GM21423 (cell line): ENCODE measurements around the gene CAPN1.

Experiments
- ATAC-seq: cut with Tn5 transposase; IDR thresholded peaks from one replicate; pipeline ENCODE4 v1.9.1; 2021; ENCODE audit warnings: mild to moderate bottlenecking, moderate library complexity; ENCODE audit not compliant: unreplicated experiment

The CAPN1 gene

DNA sequence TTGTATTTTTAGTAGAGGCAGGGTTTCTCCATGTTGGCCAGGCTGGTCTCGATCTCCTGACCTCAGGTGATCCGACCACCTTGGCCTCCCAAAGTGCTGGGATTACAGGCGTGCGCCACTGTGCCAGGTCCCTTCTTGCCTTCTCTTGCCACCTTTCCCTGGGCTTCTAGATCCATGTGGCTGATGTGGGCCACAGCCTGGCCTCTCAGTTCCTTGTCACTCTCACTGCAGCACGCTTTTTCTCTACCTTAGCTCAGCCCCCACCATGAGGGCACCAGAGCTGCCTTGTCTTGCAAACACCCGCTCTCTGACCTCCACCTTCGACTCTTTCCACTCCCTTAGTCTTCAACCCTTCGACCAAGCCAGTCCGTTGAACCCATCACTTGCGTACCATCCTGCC is 7.5 kb downstream of the CAPN1 start:
- no peak for ATAC-seq

DNA sequence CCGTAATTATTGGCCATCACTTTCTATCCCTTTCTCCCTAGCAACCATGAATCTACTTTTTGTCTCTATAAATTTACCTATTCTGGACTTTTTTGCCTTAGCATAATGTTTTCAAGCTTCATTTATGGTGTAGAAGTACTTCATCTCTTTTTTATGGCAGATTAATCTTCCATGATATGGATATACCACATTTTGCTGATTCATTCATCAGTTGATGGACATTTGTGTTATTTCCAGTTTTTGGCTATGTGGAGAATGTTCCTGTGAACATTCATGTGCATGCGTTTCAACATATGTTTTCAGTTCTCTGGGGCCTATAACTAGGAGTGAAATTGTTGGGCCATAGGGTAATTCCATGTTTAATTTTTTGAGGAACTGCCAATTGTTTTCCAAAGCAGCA is 12.8 kb downstream of the CAPN1 start:
- no peak for ATAC-seq

- no peak for ATAC-seq
Observed at GRCh38 chr11:65204143-65204542, 22.4 kb downstream of the CAPN1 start.

DNA sequence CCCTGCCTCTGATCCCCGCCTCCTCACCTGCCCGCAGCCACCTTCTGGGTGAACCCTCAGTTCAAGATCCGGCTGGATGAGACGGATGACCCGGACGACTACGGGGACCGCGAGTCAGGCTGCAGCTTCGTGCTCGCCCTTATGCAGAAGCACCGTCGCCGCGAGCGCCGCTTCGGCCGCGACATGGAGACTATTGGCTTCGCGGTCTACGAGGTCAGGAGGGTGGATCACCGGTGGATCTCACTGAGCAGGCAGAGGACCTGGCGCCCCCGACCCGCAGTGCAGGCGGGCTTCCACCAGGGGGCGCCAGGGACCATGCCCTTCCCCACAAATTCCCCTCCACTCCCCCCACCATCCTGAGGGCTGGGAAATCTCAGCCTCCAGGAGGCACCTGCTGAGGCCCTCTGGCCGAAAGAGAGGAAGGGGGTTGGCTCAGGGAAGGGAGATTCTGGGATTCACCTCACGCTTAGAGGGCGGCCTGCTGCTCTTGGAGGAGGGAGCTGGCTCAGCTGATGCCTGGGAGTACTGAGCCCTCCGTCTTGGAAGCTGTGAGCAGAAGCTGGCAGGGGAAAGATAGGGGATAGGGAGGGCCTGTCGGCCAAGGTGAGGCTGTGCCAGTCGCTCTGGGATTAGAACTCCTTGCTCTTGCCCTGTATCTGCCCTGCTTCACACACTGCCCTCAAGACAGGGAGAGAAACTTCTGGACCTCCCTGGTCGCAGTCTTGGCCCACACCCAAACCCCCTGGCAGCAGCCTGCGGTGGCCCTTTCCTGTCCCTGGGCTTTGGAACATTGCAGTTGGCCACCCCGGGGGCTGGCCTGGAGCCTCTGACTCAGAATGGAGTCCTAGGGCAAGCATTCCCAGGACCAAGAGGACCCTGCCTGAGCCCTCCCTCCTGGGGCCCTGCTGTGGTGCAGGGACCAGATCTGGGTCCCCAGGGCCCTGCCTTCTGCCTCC is 23.2 kb downstream of the CAPN1 start:
- no peak for ATAC-seq

DNA sequence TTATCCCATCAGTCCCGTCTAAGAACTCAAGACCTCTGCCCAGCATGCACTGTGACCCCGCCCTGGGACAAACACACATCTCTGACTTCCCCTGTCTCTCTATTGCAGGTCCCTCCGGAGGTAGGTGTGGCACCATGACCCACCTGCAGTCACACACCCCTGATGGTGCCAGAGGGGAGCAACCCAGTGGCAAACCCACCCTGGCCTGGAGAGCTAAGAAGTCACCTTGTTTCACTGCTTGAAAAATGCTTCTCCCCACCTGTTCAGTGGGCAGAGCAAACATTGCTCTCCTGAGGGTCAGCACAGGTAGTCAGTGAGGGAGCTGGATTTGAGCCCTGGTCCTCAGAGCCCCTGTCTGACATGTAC is 23.9 kb downstream of the CAPN1 start:
- no peak for ATAC-seq

DNA sequence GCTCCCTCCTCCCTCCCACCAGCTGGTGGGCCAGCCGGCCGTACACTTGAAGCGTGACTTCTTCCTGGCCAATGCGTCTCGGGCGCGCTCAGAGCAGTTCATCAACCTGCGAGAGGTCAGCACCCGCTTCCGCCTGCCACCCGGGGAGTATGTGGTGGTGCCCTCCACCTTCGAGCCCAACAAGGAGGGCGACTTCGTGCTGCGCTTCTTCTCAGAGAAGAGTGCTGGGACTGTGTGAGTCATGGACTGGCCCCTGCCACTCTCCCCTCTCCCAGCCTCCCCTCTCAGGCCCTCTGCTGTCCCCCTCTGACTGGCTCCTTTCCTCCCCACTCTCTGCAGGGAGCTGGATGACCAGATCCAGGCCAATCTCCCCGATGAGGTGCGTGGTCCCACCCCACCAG is 24.7 kb downstream of the CAPN1 start:
- ATAC-seq = no peak

- ATAC-seq = no peak
Observed at GRCh38 chr11:65206901-65207300, 25.2 kb downstream of the CAPN1 start.

DNA sequence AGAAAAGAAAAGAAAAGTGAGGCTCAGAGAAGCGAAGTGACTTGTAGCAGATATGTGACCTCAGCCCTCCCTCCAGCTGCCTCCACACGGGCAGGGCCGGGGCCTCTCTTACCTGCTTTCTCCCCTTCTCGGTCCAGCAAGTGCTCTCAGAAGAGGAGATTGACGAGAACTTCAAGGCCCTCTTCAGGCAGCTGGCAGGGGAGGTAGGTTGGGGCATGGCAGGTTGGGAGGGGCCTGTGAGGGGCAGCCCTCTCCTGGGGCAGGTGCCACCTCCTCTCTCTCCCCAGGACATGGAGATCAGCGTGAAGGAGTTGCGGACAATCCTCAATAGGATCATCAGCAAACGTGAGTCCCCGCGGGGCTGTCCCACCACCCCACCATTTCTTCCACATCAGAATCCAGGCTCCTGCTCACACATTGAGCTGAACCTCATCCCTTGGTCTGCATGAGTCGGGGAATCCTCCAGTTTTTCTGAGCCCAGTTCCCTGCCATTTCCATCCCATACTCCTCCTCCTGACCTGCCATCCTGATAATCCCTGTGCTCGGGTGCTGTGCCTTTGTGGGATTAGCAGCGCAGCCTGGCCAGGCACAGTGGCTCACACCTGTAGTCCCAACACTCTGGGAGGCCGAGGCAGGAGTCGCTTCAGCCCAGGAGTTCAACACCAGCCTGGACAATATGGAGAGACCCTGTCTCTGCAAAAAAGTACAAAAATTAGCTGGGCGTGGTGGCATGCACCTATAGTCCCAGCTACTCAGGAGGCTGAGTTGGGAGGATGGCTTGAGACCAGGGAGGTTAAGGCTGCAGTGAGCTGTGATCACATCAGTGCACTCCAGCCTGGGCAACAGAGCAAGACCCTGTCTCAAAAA is 26.4 kb downstream of the CAPN1 start:
- ATAC-seq = no peak

- ATAC-seq = no peak
Observed at GRCh38 chr11:65208785-65209710, 27.3 kb downstream of the CAPN1 start.

- no peak for ATAC-seq
Observed at GRCh38 chr11:65209711-65210360, 28.1 kb downstream of the CAPN1 start.

DNA sequence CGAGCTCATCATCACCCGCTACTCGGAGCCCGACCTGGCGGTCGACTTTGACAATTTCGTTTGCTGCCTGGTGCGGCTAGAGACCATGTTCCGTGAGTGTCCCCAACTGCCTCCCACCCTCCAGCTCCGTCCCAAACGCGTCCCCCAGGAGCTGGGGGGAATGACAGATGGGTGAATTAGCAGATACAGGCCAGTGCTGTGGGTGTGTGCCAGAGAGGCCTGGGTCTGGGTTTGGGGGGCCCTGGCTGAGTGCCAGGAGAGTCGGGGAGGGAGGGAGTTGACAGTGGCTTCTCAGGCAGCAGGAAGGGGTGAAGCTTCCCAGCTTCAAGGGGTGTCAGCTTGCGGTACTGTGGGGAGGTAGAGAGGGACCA is 28.6 kb downstream of the CAPN1 start:
- no peak for ATAC-seq

DNA sequence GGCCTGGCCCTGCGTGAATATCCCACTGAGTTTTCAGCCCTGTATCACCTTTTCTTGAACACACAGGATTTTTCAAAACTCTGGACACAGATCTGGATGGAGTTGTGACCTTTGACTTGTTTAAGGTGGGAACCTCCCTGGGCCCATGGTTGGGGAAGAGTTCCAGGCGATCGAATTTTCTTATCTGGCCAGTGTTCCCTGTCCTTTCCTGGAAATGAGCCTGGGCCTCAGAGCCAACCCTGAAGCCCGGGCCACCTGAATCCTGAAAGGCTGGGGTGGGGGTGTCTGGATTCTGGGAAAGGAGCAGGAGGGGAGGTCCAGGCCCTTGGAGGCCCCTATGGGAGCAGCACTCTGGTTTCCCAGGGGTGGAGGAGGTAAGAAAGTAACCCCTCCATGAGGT is 29.0 kb downstream of the CAPN1 start:
- no peak for ATAC-seq

DNA sequence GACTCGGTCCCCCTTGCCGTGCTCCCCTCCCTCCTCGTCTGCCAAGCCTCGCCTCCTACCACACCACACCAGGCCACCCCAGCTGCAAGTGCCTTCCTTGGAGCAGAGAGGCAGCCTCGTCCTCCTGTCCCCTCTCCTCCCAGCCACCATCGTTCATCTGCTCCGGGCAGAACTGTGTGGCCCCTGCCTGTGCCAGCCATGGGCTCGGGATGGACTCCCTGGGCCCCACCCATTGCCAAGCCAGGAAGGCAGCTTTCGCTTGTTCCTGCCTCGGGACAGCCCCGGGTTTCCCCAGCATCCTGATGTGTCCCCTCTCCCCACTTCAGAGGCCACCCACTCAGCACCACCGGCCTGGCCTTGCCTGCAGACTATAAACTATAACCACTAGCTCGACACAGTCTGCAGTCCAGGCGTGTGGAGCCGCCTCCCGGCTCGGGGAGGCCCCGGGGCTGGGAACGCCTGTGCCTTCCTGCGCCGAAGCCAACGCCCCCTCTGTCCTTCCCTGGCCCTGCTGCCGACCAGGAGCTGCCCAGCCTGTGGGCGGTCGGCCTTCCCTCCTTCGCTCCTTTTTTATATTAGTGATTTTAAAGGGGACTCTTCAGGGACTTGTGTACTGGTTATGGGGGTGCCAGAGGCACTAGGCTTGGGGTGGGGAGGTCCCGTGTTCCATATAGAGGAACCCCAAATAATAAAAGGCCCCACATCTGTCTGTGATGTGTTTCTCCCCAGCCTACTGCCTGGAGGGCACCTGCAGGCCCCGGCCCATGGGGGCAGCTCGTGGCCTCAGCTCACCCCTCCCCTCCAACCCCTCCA is 29.8 kb downstream of the CAPN1 start:
- ATAC-seq = no peak

DNA sequence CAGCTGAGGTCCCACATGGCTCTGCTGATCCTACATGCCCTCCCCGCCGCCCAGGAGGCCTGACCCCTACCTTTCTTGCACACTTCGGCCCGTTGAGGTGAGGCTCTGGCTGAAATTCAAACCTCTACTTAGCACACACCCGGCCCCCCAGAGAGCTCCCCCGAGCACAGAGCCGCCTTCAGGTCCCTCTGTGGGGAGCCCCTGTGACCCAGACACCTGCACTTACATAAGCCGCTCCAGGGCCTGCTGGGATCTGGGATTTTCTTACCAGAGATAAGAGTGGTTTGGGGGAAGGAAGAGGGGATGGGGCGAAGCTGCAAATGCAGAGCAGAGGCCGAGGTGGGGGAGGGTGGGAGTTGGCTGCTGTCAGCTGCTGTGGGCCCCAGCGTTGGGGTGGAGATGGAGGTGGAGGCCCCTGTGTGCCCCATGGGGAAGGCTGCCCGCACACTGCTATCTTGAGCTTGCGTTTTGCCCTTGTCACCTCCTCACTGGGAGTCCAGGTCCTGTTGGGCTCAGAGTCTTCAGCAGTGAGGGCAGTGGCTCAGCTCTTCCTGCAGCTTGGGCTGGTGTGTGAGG is 30.6 kb downstream of the CAPN1 start:
- ATAC-seq = no peak

DNA sequence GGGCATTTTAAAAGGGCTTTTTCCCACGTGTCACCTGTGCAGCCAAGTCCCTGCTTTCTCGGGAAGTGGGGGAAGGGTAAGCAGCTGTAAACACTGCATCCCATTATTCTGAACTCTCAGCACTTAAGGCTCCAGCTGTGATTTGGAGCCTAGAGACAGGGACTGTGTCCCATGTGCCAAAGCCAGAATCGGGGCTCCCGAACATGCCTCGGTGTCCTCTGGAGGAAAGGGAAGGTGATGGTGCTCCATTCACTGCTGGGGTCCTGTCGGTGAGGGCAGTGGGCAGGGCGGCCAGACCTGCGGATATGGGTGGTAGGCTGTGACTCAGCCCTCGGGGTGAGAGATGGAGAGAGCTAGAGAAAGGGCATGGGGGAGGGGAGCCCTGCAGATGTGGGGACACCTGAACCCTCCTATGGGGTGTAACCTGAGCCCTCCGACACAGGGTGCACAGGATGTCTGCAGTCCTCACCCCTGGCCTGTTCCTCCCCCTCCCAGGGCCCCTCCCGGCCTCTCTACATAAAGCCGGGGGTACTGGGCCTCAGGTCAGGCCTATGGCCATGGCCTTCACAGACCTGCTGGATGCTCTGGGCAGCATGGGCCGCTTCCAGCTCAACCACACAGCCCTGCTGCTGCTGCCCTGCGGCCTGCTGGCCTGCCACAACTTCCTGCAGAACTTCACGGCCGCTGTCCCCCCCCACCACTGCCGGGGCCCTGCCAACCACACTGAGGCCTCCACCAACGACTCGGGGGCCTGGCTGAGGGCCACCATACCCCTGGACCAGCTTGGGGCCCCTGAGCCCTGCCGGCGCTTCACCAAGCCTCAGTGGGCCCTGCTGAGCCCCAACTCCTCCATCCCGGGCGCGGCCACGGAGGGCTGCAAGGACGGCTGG is 31.8 kb downstream of the CAPN1 start:
- ATAC-seq = no peak

DNA sequence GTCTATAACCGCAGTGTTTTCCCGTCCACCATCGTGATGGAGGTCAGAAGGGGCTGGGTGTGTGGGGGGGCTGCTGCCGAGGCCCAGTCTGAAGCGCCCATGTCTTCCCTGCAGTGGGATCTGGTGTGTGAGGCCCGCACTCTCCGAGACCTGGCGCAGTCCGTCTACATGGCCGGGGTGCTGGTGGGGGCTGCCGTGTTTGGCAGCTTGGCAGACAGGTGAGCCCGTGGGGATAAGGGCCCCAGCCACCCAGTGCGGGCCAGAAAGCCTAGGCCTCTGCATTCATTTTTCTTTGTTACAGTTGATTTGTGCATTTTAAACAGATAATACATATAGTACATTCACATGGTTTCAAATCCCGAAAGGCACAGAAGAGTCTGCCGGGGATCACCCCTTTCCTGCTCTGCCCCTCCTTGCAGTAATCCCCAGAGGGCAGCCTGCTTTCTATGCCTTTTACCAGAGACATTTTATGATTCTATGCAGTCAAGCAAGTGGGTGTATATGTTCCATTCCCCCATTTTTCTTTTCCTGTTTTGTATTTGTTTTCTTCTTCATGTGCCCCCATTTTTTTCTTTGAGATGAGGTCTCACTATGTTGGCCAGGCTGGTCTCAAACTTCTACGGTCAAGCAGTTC is 32.6 kb downstream of the CAPN1 start:
- no peak for ATAC-seq

- ATAC-seq = no peak
Observed at GRCh38 chr11:65215441-65216076, 33.8 kb downstream of the CAPN1 start.
